ENCODE measurements around the gene ADPRS.

The ADPRS gene

GRCh38 chr1:36126005-36126716 lies 37.5 kb downstream of the ADPRS start:
- H3K9me3 ChIP-seq (ENCODE audit: insufficient read depth, low read depth, low read length) = no peaks in the 10 kb centered on the region
- H3K36me3 ChIP-seq (ENCODE audit: insufficient read depth, low read depth, low read length) = no peaks in the 10 kb centered on the region
- no peak overlapping the region for H3K27ac ChIP-seq (ENCODE audit: low read length)
- no peak overlapping the region for H3K4me3 ChIP-seq (ENCODE audit: low read length)
- H3K4me1 ChIP-seq (ENCODE audit: insufficient read depth, low read length) = no peaks in the 10 kb centered on the region
- no peak overlapping the region for H3K9ac ChIP-seq (ENCODE audit: low read depth, low read length)
- peaks cover 49% of the 10 kb centered on the region for H3K27me3 ChIP-seq (ENCODE audit: insufficient read depth, low read length)

GRCh38 chr1:36126797-36127500 lies 38.3 kb downstream of the ADPRS start:
- H3K4me3 ChIP-seq (ENCODE audit: low read length) = no peak overlapping the region
- H3K9me3 ChIP-seq (ENCODE audit: insufficient read depth, low read depth, low read length) = no peaks in the 10 kb centered on the region
- no peak overlapping the region for H3K27ac ChIP-seq (ENCODE audit: low read length)
- no peaks in the 10 kb centered on the region for H3K4me1 ChIP-seq (ENCODE audit: insufficient read depth, low read length)
- H3K36me3 ChIP-seq (ENCODE audit: insufficient read depth, low read depth, low read length) = no peaks in the 10 kb centered on the region
- peaks cover 47% of the 10 kb centered on the region for H3K27me3 ChIP-seq (ENCODE audit: insufficient read depth, low read length)
- H3K9ac ChIP-seq (ENCODE audit: low read depth, low read length) = no peak overlapping the region

- Histone ChIP-seq H3K27me3 (ENCODE audit: insufficient read depth, low read length) (peaks cover 33% of the 10 kb centered on the region), H3K9ac (ENCODE audit: low read depth, low read length) (no peak overlapping the region), H3K27ac (ENCODE audit: low read length) (no peak overlapping the region), H3K36me3 (ENCODE audit: insufficient read depth, low read depth, low read length) (no peaks in the 10 kb centered on the region), H3K4me3 (ENCODE audit: low read length) (no peak overlapping the region), H3K9me3 (ENCODE audit: insufficient read depth, low read depth, low read length) (no peaks in the 10 kb centered on the region), H3K4me1 (ENCODE audit: insufficient read depth, low read length) (no peaks in the 10 kb centered on the region)
Observed at GRCh38 chr1:36128126-36128904, 39.6 kb downstream of the ADPRS start.

- Histone ChIP-seq H3K9me3 (ENCODE audit: insufficient read depth, low read depth, low read length) (no peaks in the 10 kb centered on the region), H3K4me3 (ENCODE audit: low read length) (no peak overlapping the region), H3K27me3 (ENCODE audit: insufficient read depth, low read length) (peaks cover 28% of the 10 kb centered on the region), H3K9ac (ENCODE audit: low read depth, low read length) (no peak overlapping the region), H3K27ac (ENCODE audit: low read length) (no peak overlapping the region), H3K36me3 (ENCODE audit: insufficient read depth, low read depth, low read length) (no peaks in the 10 kb centered on the region), H3K4me1 (ENCODE audit: insufficient read depth, low read length) (no peaks in the 10 kb centered on the region)
Observed at GRCh38 chr1:36128905-36129206, 40.2 kb downstream of the ADPRS start.

GRCh38 chr1:36132029-36132428 lies 43.3 kb downstream of the ADPRS start:
- no peak overlapping the region for H3K4me3 ChIP-seq (ENCODE audit: low read length)
- H3K9ac ChIP-seq (ENCODE audit: low read depth, low read length) = no peak overlapping the region
- peaks cover 12% of the 10 kb centered on the region for H3K36me3 ChIP-seq (ENCODE audit: insufficient read depth, low read depth, low read length)
- no peaks in the 10 kb centered on the region for H3K9me3 ChIP-seq (ENCODE audit: insufficient read depth, low read depth, low read length)
- H3K27ac ChIP-seq (ENCODE audit: low read length) = no peak overlapping the region
- H3K27me3 ChIP-seq (ENCODE audit: insufficient read depth, low read length) = no peaks in the 10 kb centered on the region
- H3K4me1 ChIP-seq (ENCODE audit: insufficient read depth, low read length) = no peaks in the 10 kb centered on the region

GRCh38 chr1:36133484-36133883 lies 44.8 kb downstream of the ADPRS start:
- Histone ChIP-seq H3K27me3 (ENCODE audit: insufficient read depth, low read length) (no peaks in the 10 kb centered on the region), H3K4me1 (ENCODE audit: insufficient read depth, low read length) (no peaks in the 10 kb centered on the region), H3K27ac (ENCODE audit: low read length) (no peak overlapping the region), H3K9me3 (ENCODE audit: insufficient read depth, low read depth, low read length) (no peaks in the 10 kb centered on the region), H3K4me3 (ENCODE audit: low read length) (no peak overlapping the region), H3K36me3 (ENCODE audit: insufficient read depth, low read depth, low read length) (peaks cover 24% of the 10 kb centered on the region), H3K9ac (ENCODE audit: low read depth, low read length) (no peak overlapping the region)

GRCh38 chr1:36134031-36134430 lies 45.3 kb downstream of the ADPRS start:
- H3K27ac ChIP-seq (ENCODE audit: low read length) = no peak overlapping the region
- H3K27me3 ChIP-seq (ENCODE audit: insufficient read depth, low read length) = no peaks in the 10 kb centered on the region
- H3K9me3 ChIP-seq (ENCODE audit: insufficient read depth, low read depth, low read length) = no peaks in the 10 kb centered on the region
- no peak overlapping the region for H3K4me3 ChIP-seq (ENCODE audit: low read length)
- H3K9ac ChIP-seq (ENCODE audit: low read depth, low read length) = no peak overlapping the region
- no peaks in the 10 kb centered on the region for H3K4me1 ChIP-seq (ENCODE audit: insufficient read depth, low read length)
- peaks cover 27% of the 10 kb centered on the region for H3K36me3 ChIP-seq (ENCODE audit: insufficient read depth, low read depth, low read length)

- no peak overlapping the region for H3K4me3 ChIP-seq (ENCODE audit: low read length)
- H3K27ac ChIP-seq (ENCODE audit: low read length) = no peak overlapping the region
- no peaks in the 10 kb centered on the region for H3K9me3 ChIP-seq (ENCODE audit: insufficient read depth, low read depth, low read length)
- H3K36me3 ChIP-seq (ENCODE audit: insufficient read depth, low read depth, low read length) = peaks cover 32% of the 10 kb centered on the region
- H3K27me3 ChIP-seq (ENCODE audit: insufficient read depth, low read length) = no peaks in the 10 kb centered on the region
- H3K4me1 ChIP-seq (ENCODE audit: insufficient read depth, low read length) = no peaks in the 10 kb centered on the region
- no peak overlapping the region for H3K9ac ChIP-seq (ENCODE audit: low read depth, low read length)
Observed at GRCh38 chr1:36134505-36135329, 46.0 kb downstream of the ADPRS start.

- Histone ChIP-seq H3K4me3 (ENCODE audit: low read length) (no peak overlapping the region), H3K9me3 (ENCODE audit: insufficient read depth, low read depth, low read length) (no peaks in the 10 kb centered on the region), H3K36me3 (ENCODE audit: insufficient read depth, low read depth, low read length) (peaks cover 34% of the 10 kb centered on the region), H3K27me3 (ENCODE audit: insufficient read depth, low read length) (no peaks in the 10 kb centered on the region), H3K9ac (ENCODE audit: low read depth, low read length) (no peak overlapping the region), H3K4me1 (ENCODE audit: insufficient read depth, low read length) (no peaks in the 10 kb centered on the region), H3K27ac (ENCODE audit: low read length) (no peak overlapping the region)
Observed at GRCh38 chr1:36135330-36135667, 46.6 kb downstream of the ADPRS start.

- Histone ChIP-seq H3K36me3 (ENCODE audit: insufficient read depth, low read depth, low read length) (peaks cover 34% of the 10 kb centered on the region), H3K4me1 (ENCODE audit: insufficient read depth, low read length) (no peaks in the 10 kb centered on the region), H3K27me3 (ENCODE audit: insufficient read depth, low read length) (no peaks in the 10 kb centered on the region), H3K4me3 (ENCODE audit: low read length) (no peak overlapping the region), H3K9ac (ENCODE audit: low read depth, low read length) (no peak overlapping the region), H3K27ac (ENCODE audit: low read length) (no peak overlapping the region), H3K9me3 (ENCODE audit: insufficient read depth, low read depth, low read length) (no peaks in the 10 kb centered on the region)
Observed at GRCh38 chr1:36135796-36136195, 47.1 kb downstream of the ADPRS start.

GRCh38 chr1:36136535-36136934 lies 47.8 kb downstream of the ADPRS start:
- Histone ChIP-seq H3K4me3 (ENCODE audit: low read length) (no peak overlapping the region), H3K9me3 (ENCODE audit: insufficient read depth, low read depth, low read length) (no peaks in the 10 kb centered on the region), H3K27ac (ENCODE audit: low read length) (no peak overlapping the region), H3K4me1 (ENCODE audit: insufficient read depth, low read length) (no peaks in the 10 kb centered on the region), H3K36me3 (ENCODE audit: insufficient read depth, low read depth, low read length) (peaks cover 34% of the 10 kb centered on the region), H3K27me3 (ENCODE audit: insufficient read depth, low read length) (no peaks in the 10 kb centered on the region), H3K9ac (ENCODE audit: low read depth, low read length) (no peak overlapping the region)
